ENCODE results near the gene PLXNA2.

GRCh38 chr1:208288495-208288894 is 44.3 kb upstream of the PLXNA2 start:
- TF ChIP-seq EZH2phosphoT487 (IDR thresholded peaks at IDR 0.05; ENCODE audit: borderline replicate concordance, low read depth) (no peak), CTCF (IDR thresholded peaks at IDR 0.05) (no peak), NRF1 (IDR thresholded peaks at IDR 0.05; ENCODE audit: low read depth, low read length) (no peak), EP300 (IDR thresholded peaks at IDR 0.05; ENCODE audit: borderline replicate concordance in 1 of 2, low read depth in 1 of 2, low read length in 1 of 2) (no peak), TAF1 (IDR thresholded peaks at IDR 0.05; ENCODE audit: borderline replicate concordance, low read depth, low read length) (no peak), GATA2 (CRISPR knock-in tag; IDR thresholded peaks at IDR 0.05) (no peak), USF2 (IDR thresholded peaks at IDR 0.05; ENCODE audit: borderline replicate concordance, low read depth, low read length) (no peak), TEAD4 (IDR thresholded peaks at IDR 0.05; ENCODE audit: borderline replicate concordance, insufficient read depth) (no peak), RAD21 (IDR thresholded peaks at IDR 0.05; ENCODE audit: low read length) (no peak), POLR2AphosphoS5 (IDR thresholded peaks at IDR 0.05; ENCODE audit: low read depth, low read length) (no peak), RXRA (IDR thresholded peaks at IDR 0.05; ENCODE audit: borderline replicate concordance, low read depth) (no peak), RFX5 (IDR thresholded peaks at IDR 0.05; ENCODE audit: low read length) (no peak)

Data from SK-N-SH (cell line).